ENCODE data around the gene LHX1.

LHX1 gene

DNA sequence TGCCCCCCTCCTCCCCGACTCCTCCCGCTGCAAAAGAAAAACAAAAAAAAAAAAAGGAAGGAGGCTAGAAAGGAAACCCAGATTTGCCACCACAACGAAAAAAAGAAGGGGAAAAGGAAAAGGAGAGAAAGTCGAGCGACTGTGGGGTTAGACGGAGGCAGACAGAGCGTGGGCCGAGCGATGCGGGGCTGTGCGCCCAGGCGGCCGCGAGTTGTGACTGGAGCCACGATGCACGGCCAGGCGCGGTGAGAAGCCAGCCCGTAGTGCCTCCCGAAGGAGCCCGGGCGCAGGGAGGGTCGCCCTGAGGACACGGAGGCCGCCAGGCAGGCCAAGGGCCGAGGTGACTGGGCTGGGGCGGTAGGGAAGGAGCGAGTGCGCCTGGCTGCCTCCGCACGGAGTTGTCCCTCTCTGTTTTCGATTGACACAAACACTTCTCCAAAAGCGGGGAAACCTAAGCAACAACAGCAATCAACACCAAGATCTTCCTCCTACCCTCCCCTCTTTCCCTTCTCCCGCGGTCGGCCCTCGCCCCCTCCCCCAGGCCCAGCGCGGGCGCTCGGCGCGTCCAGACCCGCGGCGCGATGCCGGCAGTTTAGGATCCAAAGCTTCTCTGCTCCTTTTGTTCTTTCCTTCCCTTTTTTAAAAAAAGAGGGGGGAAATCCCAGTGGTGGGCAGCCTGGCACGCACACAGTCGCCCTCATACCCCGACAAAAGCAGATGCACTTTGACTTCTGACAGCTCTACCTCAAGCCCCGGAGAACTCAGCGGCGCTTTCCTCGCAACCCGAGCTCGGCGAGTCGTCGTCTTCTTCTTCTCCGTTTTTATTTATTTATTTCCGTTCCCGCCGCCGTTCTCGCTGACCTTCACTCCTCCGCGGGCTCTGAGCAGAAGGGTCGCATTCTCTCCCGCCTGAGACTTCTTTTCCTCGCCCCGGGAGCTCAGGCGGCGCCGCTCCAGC lies at the start of gene LHX1:
TSS of gene LHX1 (plus strand) at position 475 of the 958 bp plus-strand sequence. CDS start 723 bp downstream, outside the sequence.
- Histone ChIP-seq H3K36me3 (ENCODE audit: control insufficient read depth, insufficient read depth, low read length) (no peaks in the 10 kb centered on the region), H3K4me3 (replicated peaks; ENCODE audit: low read depth, low read length) (peak within 1 kb of the TSS; percentile 42), H3K27me3 (replicated peaks; ENCODE audit: control insufficient read depth, insufficient read depth, low read length) (peaks cover 14% of the 10 kb centered on the region)
- DNase-seq (ENCODE audit: extremely low read depth, insufficient read length) = no peak
- TF ChIP-seq, protein P1, sequence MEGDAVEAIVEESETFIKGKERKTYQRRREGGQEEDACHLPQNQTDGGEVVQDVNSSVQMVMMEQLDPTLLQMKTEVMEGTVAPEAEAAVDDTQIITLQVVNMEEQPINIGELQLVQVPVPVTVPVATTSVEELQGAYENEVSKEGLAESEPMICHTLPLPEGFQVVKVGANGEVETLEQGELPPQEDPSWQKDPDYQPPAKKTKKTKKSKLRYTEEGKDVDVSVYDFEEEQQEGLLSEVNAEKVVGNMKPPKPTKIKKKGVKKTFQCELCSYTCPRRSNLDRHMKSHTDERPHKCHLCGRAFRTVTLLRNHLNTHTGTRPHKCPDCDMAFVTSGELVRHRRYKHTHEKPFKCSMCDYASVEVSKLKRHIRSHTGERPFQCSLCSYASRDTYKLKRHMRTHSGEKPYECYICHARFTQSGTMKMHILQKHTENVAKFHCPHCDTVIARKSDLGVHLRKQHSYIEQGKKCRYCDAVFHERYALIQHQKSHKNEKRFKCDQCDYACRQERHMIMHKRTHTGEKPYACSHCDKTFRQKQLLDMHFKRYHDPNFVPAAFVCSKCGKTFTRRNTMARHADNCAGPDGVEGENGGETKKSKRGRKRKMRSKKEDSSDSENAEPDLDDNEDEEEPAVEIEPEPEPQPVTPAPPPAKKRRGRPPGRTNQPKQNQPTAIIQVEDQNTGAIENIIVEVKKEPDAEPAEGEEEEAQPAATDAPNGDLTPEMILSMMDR (IDR thresholded peaks at IDR 0.05; ENCODE audit: insufficient read depth, low read length, poor library complexity, severe bottlenecking) = no peak

DNA sequence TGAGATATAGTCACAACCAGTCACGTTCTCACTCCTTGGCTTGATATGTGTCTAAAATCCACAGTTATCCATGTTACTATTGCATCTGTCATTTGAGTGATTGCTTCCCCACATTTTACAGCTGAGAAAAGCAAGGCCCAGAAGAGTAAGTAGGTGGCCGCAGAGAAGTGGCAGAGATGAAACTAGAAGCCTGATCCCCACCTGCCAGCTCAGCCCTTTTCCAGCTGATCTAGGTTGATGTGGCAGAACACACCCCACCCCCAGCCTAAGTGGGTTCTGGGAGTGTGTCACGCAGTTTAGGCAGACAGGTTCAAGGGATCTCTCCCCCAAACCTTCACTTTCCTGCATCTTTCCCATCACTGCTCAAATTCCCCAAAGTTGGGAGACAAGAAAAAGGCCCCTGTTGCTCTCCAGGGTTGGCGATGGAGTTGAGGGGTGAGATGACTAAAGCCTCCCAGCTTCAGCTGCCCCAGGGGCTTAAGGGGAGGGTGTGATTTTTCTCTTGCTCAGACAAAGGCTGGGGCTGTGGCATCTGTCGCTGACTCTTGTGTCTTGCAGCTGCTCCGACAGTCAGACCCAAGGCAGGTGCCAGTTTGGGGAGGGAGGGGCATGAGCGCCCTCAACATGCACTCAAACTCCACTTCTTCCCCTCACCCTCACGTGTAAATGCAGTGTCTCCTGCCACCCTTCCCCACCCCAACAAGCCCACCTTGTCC lies 48.9 kb upstream of the LHX1 start:
- H3K36me3 ChIP-seq (ENCODE audit: control insufficient read depth, insufficient read depth, low read length) = no peaks in the 10 kb centered on the region
- no peak overlapping the region for H3K4me3 ChIP-seq (replicated peaks; ENCODE audit: low read depth, low read length)
- TF ChIP-seq, protein P1 (IDR thresholded peaks at IDR 0.05; ENCODE audit: insufficient read depth, low read length, poor library complexity, severe bottlenecking) = no peak
- no peaks in the 10 kb centered on the region; the same call in none of the 2 replicates for H3K27me3 ChIP-seq (replicated peaks; ENCODE audit: control insufficient read depth, insufficient read depth, low read length)
- DNase-seq (ENCODE audit: extremely low read depth, insufficient read length) = no peak

DNA sequence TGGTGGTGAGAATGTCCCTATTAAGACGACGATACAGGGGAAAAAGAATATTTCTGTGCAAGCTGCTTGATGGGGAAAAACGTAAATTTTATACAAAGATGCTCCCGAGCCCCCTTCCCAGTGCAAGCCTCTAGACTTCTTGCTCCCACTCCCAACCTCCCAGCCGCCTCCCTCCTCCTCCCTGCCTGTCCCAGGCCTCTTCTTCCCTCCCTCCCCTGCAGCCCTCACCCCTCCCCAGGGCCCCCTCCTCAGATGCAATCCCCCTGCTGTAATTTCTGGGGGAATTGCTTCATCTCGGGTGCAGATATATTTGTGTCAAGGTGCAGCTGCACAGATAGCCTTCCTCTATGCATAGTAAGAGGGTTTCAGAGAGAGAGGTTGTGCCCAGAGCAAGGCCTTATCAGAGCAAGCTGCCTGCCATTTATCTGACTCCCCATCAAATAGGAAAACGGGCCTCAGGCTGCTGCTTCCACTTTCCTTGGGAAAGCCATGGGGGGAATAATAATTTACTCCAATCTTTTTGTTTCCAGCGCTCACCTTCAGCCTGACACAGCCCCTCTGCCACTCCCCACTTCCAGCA lies 47.4 kb upstream of the LHX1 start:
- TF ChIP-seq, protein P1 (IDR thresholded peaks at IDR 0.05; ENCODE audit: insufficient read depth, low read length, poor library complexity, severe bottlenecking) = no peak
- Histone ChIP-seq H3K4me3 (replicated peaks; ENCODE audit: low read depth, low read length) (no peak overlapping the region), H3K27me3 (replicated peaks; ENCODE audit: control insufficient read depth, insufficient read depth, low read length) (no peaks in the 10 kb centered on the region; the same call in none of the 2 replicates), H3K36me3 (ENCODE audit: control insufficient read depth, insufficient read depth, low read length) (no peaks in the 10 kb centered on the region)
- DNase-seq (ENCODE audit: extremely low read depth, insufficient read length) = no peak

DNA sequence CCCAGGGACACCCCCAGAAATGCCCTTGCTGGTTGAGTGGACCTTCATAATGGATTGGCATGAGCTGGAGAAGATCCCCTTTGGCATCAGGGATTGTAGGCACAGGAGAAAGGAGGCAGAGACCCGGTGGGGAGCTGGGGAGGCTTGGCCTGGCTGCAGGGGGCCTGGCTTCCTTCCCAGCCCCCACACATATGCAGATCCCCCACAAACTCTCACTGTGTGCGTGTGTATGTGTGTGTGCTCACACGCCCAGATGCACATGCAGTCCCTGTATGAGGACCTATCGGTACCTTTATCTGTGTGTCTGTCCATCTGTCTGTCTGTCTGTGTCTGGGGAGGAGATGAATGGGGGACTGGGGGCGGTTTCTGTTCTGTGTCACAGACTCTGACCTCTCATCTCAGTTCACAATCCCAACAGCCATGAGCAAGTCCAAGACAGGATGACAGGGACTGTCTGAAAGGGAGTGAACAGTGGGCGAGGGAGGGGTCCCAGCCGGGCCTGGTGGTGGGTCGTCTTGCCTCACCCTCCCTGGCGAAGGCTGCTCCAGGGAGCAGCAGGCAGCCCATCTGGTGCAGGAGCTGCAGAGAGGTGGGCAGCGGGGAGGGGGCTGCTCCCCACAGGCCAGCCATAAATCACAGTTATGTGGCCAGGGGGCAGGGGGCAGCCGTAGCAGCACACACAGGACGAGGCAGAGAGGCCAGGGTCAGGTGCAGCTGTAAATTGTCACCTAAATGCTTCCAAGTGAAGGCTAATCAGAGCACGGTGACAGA lies 46.7 kb upstream of the LHX1 start:
- Histone ChIP-seq H3K36me3 (ENCODE audit: control insufficient read depth, insufficient read depth, low read length) (no peaks in the 10 kb centered on the region), H3K27me3 (replicated peaks; ENCODE audit: control insufficient read depth, insufficient read depth, low read length) (peaks cover 2% of the 10 kb centered on the region), H3K4me3 (replicated peaks; ENCODE audit: low read depth, low read length) (no peak overlapping the region)
- TF ChIP-seq, protein P1 (IDR thresholded peaks at IDR 0.05; ENCODE audit: insufficient read depth, low read length, poor library complexity, severe bottlenecking) = no peak
- DNase-seq (ENCODE audit: extremely low read depth, insufficient read length) = no peak

DNA sequence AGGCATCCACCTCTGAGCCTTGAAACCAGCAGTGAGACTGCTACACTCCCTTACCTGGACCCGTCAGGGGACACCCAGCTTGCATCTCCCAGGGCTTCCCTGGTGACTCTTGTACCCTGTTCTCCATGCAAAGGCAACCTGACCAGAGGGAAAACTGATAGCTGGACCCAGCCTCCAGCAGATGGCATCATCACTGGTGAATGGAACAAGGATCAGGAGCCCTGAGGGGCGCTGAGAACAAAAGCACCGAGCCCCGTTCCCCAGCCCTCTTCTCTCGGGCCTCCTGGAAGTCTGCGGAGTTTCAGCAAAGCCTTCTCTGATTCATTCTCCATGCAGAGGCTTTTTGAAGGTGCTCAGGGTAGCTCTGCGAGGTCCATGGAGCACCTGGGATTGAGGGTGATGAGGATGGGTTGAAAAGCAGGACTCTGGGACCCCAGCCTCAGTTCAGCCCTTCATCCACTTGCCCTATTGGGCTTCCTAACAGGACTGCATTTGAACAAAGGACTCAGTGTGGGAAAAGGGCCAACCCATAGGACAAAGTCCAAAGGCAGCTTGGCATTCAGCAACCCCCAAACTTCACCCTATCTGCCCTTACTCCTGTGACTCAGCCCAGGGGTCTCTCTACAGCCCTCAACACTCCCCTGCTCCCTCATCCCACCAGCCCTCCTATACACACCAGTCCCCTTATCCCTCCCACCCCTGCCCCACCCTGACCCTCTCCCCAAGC lies 45.0 kb upstream of the LHX1 start:
- Histone ChIP-seq H3K4me3 (replicated peaks; ENCODE audit: low read depth, low read length) (no peak overlapping the region), H3K36me3 (ENCODE audit: control insufficient read depth, insufficient read depth, low read length) (no peaks in the 10 kb centered on the region), H3K27me3 (replicated peaks; ENCODE audit: control insufficient read depth, insufficient read depth, low read length) (peaks cover 2% of the 10 kb centered on the region)
- TF ChIP-seq, protein P1 (IDR thresholded peaks at IDR 0.05; ENCODE audit: insufficient read depth, low read length, poor library complexity, severe bottlenecking) = peak; percentile 13
- DNase-seq (ENCODE audit: extremely low read depth, insufficient read length) = no peak

All from GM06990 (cell line).